ENCODE data around the gene HNF4A.
"Not testable (repeated sequence)": the region's sequence is repeated elsewhere in the genome, so short reads cannot be mapped to it uniquely, and the experiment has no call there.

The HNF4A gene

GRCh38 chr20:44345941-44346340 is 9.6 kb upstream of the HNF4A start:
- not testable (repeated sequence) for DNase-seq

- no peak for DNase-seq
Observed at GRCh38 chr20:44348168-44348659, 7.3 kb upstream of the HNF4A start.

GRCh38 chr20:44349349-44349748 is 6.2 kb upstream of the HNF4A start:
- DNase-seq, result no peak

GRCh38 chr20:44350567-44350966 is 4.9 kb upstream of the HNF4A start:
- DNase-seq, result no peak

- no peak for DNase-seq
Observed at GRCh38 chr20:44354979-44355497, 461 bp upstream of the HNF4A start.

- DNase-seq, result no peak
Observed at GRCh38 chr20:44356353-44356723, 839 bp downstream of the HNF4A start.

- no peak for DNase-seq
Observed at GRCh38 chr20:44357020-44357419, 1.5 kb downstream of the HNF4A start.

- DNase-seq, result no peak
Observed at GRCh38 chr20:44357555-44358125, 2.1 kb downstream of the HNF4A start.

- DNase-seq, result no peak
Observed at GRCh38 chr20:44358776-44359175, 3.3 kb downstream of the HNF4A start.

GRCh38 chr20:44360221-44360620 is 4.7 kb downstream of the HNF4A start:
- DNase-seq, result no peak

GRCh38 chr20:44361021-44361420 is 5.5 kb downstream of the HNF4A start:
- no peak for DNase-seq

GRCh38 chr20:44362466-44362940 is 7.0 kb downstream of the HNF4A start:
- no peak for DNase-seq

GRCh38 chr20:44364068-44364467 is 8.6 kb downstream of the HNF4A start:
- DNase-seq, result no peak

GRCh38 chr20:44364780-44365179 is 9.3 kb downstream of the HNF4A start:
- no peak for DNase-seq

GRCh38 chr20:44367746-44368145 is 12.2 kb downstream of the HNF4A start:
- DNase-seq, result no peak

- DNase-seq, result no peak
Observed at GRCh38 chr20:44370639-44371218, 15.2 kb downstream of the HNF4A start.

- DNase-seq, result no peak
Observed at GRCh38 chr20:44382641-44383040, 27.1 kb downstream of the HNF4A start.

- DNase-seq, result peak; percentile 37 to 69
Observed at GRCh38 chr20:44384423-44385027, 29.0 kb downstream of the HNF4A start.

GRCh38 chr20:44388466-44389023 is 33.0 kb downstream of the HNF4A start:
- DNase-seq, result peak; percentile 64 to 81

GRCh38 chr20:44389871-44390270 is 34.4 kb downstream of the HNF4A start:
- no peak for DNase-seq

- peak in 1 of 2 experiments; percentile 8 for DNase-seq
Observed at GRCh38 chr20:44390280-44390679, 34.8 kb downstream of the HNF4A start.

- no peak for DNase-seq
Observed at GRCh38 chr20:44392088-44392775, 36.7 kb downstream of the HNF4A start.
